ENCODE measurements around the gene PDZRN4.

DNA sequence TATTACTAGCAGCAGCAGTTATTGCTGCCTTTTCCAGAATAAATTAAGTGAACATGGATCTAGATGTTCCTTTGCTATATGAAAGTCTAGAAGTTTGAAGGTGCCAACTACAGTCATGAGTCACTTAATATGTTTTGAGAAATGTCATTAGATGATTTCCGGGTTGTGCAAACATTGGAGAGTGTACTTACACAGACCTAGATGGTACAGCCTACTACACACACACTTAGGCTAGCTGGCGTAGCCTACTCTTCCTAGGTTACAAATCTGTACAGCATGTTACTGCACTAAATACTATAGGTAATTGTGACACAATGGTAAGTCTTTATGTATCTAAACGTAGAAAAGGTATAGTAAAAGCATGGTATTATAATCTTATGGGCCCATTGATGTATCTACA lies 368.1 kb downstream of the PDZRN4 start:
- TF ChIP-seq CTCF (IDR thresholded peaks at IDR 0.05) (no peak), POLR2A (IDR thresholded peaks at IDR 0.05) (no peak)
